HG02588 (cell line): Measurements from ENCODE around the gene PRSS2.
"Not testable (repeated sequence)": the region's sequence is repeated elsewhere in the genome, so short reads cannot be mapped to it uniquely, and the experiment has no call there.

ENCODE experiments used
- ATAC-seq: cut with Tn5 transposase; IDR thresholded peaks from one replicate; pipeline ENCODE4 v1.9.1; 2021; ENCODE audit warnings: mild to moderate bottlenecking, moderate library complexity; ENCODE audit not compliant: unreplicated experiment

The PRSS2 gene

DNA sequence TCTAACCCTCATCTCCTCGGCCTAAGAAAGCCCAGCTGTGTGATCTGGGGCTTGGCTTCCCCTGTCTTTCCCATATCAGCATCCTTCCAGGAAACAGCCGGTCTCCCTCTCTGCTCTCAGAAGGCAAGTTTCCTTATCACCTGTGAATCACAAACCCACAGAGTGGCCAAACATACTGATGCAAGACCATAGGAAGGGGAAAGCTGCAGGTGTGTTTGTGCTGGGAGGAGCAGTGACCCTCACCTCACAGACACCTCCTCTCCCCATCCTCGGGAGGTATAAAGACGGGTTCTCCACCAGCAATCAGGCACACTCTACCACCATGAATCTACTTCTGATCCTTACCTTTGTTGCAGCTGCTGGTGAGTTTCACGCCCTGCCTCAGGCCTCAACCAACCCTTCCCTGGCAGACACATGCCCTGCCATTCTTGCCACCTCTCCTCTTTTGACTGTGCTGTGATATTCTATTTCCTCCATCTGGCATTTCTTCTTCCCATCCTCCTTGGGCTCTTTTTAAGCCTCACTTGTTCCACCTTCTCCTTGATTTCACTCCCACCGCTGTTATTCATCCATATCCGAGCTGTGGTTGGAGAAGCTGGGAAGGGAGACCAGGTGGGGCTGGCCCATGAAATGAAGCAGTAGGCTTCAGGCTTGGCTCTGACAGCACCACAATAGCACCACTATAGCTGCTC, at the start of gene PRSS2:
Gene PRSS2, plus strand, starts transcription at position 310 of the 692 bp plus-strand sequence. Its CDS starts 13 bp downstream, at position 323.
- ATAC-seq: peak; percentile 23

DNA sequence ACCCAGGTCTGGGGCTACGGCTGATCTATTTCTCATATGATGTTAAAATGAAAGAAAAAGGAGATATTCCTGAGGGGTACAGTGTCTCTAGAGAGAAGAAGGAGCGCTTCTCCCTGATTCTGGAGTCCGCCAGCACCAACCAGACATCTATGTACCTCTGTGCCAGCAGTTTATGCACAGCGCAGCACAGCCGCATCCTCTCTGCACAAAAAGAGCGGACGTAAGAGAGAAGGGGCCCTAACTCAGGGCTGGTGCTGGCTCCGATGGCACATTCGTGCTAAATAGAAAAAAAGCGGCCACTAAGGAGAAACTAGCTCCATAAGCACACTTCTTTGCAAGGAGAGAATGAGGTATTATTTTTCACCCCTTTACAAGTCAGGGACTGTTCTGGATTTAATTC, 49.8 kb upstream of the PRSS2 start:
- no peak for ATAC-seq

DNA sequence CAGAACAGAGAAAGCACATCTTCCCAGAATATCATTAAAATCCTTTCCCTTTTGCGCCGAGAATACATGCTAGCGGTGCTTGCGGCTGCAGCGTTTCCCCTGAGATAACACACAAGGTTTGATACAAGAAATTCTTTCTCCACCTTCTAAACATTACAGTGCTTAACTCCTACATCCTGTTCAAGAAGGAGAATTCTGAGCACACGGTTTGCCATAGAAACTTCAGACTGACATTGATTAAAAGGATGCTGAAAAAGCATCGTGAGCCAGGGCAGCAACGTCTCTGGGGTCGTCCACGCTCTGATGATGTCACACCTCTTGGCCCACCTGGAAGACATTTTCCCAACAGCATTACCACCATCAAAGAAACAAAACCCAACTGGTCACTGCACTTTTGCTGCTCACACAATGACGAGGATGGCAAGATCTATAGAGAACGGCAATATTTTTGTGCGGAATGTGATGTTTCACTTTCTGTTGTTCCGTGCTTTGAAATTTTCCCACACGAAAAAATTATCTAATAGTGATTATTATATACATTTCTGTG, 48.4 kb upstream of the PRSS2 start:
- no peak for ATAC-seq

DNA sequence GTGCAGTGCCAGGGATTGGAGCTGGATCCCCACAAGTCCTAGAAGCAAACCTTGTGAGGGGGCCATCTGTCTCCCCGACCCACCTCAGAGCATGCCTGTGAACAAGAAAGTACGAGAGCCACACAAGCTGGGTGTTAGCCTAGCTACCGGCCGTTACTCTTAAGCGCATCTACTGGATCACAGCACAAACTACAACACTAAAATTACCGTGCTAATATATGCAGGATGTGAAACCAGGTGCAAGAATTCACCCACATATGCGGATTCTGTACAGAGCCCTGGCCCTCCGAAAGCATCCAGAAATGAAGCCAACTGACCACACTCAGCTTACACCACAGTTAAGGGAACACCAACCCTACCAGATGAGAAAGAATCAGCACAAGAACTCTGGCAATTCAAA, 37.5 kb upstream of the PRSS2 start:
- no peak for ATAC-seq

DNA sequence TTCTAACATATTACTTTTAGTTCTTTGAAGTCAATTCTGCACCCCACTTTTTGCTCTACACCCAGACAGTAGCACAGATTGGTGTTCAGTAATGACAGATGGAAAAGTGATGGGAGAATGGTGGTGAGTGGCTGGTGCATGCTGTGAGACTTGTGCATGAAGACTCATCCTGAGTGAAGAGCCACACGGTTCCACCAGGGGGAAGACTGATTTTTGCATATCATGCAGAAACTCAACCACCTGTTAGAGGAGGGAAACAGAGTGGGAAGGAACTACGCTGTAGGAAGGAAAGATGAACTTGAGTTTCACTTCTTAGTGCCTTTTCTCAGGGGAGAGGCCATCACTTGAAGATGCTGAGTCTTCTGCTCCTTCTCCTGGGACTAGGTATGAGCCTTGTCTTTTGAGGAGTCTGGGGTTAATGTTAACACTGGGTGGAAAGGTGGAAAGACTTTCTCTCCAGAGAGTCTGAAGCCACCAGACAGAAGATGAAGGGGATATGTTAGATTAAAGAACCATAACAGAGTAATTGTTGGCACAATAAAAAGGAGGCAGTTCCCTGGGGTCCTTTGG, 30.8 kb upstream of the PRSS2 start:
- peak; percentile 97 for ATAC-seq

DNA sequence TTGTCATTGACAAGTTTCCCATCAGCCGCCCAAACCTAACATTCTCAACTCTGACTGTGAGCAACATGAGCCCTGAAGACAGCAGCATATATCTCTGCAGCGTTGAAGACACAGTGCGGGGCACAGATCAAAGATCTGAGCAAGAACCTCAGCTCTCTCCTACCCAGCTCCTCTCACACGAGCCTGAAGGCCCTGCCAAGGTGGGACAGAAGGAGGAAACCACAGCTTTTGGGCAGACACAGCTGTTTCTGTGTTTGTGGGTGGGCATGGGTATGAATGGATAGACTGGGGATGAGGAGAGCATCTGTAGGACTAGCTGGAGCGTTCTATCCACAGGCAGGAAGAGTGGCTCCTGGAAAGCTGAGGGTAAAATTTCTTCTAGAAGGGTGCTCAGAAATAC, 30.0 kb upstream of the PRSS2 start:
- no peak for ATAC-seq

DNA sequence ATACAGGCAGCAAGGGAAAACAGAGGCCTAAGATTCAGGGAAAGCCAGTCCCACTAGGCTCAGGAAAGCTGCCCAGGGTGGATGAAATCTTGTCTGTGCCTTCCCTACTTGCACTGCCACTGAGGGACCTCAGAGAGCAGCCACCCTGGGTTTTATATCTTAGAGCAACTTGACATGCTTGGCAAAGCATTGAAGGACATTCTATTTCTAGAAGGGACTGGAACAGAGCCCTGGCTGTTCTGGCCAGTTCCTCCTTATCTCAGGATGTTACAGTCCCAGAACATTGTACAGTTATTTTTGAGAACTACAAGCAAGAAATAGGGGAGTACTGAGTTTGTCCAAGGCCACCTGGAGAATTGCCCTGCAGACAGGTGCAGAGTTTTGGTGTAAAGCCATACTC, 28.8 kb upstream of the PRSS2 start:
- ATAC-seq: not testable (repeated sequence)

DNA sequence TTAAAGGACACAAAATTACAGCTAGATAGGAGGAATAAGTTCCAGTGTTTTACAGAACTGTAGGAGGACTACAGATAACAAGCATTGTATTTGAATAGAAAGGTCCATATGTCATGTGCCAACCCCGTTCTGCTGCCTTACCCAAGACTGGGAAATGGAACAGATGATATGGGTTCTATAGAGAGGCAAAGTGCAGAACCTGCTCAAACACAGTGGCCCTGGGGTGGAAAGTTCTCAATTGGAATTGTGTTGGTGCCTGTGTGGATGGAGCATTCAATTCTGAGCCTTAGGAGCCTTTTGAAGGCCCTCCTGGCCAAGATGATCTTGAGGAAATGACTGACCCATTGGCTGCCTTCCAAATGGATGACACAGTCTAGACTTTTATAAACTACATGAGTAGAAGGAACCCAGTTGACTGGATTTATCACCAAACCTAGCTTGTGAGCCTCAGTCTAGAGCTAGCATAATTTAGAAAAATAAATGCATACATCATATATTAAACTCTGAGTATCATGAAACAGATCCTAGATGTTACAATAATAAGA, 25.6 kb upstream of the PRSS2 start:
- ATAC-seq: no peak

DNA sequence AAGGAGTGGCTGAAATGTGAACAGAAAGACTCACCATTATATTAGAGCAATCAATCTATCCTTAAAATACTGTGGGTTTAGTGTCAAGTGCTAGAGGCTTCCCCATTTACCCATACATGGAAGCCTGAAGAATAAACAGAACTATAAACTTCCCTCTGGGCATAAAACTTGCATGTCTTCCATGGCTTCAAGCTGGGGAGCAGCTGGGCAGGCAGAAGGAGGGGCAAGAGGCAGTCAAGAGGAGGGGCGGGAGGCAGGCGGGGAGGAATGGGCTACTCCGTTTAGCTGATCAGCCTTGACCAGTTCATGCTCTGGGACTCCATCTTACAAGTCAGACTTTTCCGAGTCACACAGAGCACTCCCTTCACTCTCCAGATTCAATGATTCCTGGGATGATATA, 25.0 kb upstream of the PRSS2 start:
- ATAC-seq: no peak

DNA sequence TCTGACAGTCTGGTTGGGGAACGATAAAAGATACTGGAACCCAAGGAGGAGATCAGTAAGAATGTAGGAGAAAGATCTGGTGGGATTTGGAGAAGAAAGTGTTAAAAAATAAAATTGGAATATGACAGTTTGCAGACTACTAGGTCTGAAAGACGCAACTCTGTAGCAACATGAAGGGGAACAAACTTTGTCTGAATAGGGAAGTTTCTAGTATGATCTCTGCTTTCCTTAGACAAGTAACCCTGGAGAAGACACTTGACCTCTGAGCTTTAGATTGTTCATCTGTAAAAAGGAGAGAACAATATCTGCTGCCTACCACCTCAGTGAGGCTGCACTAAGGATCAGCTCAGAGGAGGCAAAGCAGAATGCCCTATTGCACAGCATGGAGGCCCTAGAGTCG, 24.5 kb upstream of the PRSS2 start:
- no peak for ATAC-seq

DNA sequence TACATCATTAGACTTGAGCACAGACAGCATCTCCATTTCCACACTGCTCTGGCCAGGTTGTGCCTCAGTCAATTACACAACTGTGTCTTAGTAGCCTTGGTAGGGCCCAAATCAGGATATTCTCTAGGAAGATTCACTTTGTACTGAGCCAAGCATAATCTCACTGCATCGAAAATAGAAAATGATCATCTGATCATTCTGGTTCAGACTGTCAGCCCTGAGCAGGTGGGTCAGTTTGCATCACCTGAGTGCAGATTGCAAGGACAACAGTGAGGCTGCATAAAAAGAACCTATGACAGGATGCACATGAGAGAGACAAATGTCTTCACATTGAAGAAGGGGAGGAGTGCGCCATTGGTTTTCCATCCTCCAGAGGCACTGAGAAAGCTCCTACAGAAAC, 22.4 kb upstream of the PRSS2 start:
- ATAC-seq: not testable (repeated sequence)

DNA sequence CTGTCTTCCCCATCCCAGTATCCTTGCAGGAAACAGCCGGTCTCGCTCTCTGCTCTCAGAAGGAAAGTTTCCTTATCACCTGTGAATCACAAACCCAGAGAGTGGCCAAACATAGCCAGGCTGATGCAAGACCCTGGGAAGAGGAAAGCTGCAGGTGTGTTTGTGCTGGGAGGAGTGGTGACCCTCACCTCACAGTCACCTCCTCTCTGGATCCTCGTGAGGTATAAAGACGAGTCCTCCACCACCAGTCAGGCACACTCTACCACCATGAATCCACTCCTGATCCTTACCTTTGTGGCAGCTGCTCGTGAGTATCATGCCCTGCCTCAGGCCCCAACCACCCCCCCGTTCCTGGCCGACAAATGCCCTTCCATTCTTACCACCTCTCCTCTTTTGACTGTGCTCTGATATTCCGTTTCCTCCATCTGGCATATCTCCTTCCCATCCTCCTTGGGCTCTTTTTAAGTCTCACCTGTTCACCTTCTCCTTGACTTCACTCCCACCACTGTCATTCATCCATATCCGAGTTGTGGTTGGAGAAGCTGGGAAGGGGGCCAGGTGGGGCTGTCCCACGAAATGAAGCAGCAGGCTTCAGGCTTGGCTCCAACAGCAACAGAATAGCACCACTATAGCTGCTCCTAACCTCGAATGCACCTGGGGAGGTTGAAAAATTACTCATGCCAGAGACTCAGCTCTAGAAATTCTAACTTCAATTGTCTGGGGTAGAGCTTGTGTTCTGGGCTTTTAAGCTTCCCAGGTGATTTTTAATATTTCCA, 21.4 kb upstream of the PRSS2 start, which contains the start of gene PRSS1:
Gene PRSS1, plus strand, starts transcription at position 255 of the 776 bp plus-strand sequence. Its CDS starts 13 bp downstream, at position 268.
- ATAC-seq: no peak

DNA sequence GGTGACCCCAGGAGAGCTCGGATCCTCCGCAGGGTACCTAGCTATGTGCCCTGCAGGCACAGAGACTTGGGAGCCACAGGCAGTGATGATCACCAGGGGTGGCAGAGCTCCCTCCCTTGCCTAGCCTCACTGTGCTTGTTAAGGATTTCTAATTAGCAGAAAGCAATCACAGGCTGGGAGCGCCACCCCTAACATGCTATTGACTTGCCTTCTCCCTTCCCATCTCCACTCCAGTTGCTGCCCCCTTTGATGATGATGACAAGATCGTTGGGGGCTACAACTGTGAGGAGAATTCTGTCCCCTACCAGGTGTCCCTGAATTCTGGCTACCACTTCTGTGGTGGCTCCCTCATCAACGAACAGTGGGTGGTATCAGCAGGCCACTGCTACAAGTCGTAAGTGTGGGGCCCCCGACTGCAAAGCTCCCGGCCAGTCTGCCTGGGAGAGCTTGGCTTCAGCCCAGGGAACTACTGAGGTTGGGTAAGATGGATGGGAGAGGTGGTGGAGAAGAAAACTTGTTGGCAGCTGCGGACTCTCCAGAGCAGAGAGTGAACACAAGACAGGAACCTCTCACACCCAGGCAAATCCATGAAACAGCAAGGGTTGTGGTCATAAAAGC, 20.3 kb upstream of the PRSS2 start:
- ATAC-seq: no peak

DNA sequence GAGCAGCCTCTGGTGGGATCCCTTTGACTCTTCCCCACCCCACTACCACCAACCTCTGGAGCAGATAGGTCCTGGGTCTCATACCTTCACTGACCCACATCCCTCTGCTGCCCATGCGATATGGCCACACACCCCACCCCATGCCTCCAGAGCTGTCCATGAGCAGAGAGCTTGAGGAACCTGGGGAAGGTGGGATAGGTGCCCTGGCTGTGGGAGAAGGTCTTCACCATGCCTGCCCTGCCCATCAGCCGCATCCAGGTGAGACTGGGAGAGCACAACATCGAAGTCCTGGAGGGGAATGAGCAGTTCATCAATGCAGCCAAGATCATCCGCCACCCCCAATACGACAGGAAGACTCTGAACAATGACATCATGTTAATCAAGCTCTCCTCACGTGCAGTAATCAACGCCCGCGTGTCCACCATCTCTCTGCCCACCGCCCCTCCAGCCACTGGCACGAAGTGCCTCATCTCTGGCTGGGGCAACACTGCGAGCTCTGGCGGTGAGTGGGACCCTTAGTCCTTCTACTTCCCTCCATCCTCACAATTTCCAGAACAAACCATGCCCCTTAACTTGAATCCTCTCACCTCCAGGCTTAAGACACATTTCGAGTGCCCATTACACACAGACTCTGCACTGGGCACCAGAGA, 19.1 kb upstream of the PRSS2 start:
- not testable (repeated sequence) for ATAC-seq

DNA sequence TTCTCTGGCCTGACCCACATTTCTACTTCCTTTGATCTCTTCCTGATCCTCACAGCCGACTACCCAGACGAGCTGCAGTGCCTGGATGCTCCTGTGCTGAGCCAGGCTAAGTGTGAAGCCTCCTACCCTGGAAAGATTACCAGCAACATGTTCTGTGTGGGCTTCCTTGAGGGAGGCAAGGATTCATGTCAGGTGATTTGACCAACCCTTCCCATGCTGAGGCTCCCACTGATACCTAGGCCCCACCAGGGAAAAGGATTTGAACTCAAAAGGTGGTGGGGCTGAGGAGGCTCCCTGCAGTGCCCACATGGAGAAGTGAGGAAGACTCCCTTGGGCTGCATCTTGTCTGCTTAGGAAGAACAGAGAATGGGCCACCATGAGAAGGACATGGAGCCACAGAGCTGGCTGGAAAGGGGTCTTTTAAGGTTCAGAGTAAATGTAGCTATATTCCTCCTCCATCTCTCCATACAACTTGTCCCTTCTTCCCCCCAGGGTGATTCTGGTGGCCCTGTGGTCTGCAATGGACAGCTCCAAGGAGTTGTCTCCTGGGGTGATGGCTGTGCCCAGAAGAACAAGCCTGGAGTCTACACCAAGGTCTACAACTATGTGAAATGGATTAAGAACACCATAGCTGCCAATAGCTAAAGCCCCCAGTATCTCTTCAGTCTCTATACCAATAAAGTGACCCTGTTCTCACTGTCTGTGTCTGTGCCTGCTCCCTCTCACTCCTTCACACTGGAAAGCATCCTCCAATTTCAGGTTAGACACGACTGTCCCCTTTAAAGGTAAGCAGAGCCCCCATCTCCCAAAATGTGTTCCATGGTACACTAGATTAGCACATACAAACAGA, 18.2 kb upstream of the PRSS2 start:
- no peak for ATAC-seq

DNA sequence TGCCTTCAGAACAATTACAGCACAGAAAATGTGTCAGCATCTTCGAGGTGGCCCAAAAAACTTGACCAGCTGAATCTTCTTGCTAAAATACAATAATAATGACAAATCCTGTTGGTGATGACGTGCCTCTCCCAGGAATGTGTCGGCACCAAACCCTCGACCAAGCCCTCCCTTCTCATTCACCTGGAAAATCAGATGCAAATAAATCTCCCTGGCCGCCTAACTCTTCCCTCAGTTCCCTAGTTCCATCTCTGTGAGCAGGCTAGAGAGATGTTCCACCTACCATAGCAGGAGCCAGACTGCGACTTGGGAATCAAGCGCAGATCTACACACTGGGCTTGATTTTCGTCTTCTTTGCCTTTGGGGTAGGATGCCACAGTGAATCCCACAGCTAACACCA, 17.4 kb upstream of the PRSS2 start:
- ATAC-seq: no peak

DNA sequence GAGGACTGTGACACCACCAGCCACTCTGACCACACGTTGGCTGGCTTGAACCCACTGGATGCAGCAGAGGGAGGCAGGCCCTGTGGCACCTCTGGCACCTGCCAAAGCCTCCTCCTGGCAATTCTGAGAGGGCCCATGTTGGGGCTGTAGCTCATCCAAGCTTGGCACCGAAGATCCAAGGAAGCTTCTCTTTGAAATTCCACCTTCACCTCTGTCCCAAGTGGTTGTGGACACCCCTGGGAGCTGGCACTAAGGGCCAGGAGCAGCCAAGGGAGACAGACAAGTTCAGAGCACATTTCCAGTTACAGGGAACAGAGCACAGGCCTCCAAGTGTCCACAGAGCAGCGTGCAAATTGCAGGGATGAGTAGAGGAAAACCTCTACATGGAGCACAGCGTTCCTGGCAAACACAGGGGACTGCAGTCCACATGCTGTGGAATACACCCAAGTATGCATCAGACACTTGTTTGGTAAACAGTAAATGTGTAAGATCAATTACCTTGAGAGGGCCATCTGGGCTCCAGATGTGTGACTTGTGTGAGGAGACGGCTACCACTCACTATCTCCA, 16.8 kb upstream of the PRSS2 start:
- ATAC-seq: not testable (repeated sequence)

DNA sequence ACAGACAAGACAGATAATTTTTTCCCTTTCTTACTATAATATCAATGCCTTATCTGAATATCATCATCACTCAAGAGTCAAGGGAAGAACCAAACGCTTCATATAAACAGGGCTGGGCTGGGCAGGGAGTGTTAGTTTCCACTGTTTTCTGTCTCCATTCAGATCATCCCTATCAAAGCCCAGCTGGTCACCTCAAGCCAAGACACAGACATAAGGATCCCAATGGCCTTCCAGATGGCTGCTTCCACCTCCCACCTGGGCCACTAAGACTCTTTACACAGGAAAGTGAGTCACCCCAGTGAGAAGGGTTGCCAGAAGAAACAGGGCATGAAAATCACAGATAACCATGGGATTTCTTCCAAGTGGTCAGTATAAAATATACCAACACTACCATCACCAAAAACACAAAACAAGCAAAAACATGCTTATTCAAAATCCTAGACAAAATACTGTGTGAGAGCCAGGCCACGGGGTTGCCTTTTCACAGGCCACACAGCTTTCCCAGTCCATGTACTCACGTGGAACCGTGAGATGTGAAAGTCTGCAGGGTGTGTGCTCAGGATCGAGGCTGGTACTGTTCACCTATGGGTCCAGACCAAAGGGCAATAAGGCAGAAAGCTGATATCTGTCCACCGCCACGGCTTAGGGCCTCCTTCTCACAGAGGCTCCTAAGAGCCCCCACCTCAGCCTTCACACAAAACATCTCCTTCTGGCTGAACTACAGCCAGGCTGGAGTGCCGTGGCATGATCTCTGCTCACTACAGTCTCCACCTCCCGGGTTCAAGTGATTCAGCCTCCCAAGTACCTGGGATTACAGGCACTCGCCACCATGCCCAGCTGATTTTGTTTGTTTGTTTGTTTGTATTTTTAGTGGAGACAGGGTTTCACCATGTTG, 15.8 kb upstream of the PRSS2 start:
- ATAC-seq: no peak
